A673 (cell line): ENCODE data around the gene SLC25A21. TPM values are rescaled to one million over a fixed set of nuclear protein-coding genes. Genes with fewer than 3 reads are reported as not detected.

Experiments used
- BruUV-seq: library from RNA; stranded (reverse); fragments of 400-500 nt; replicated peaks from 2 replicates; lab custom pipeline; 2021; lab: Mats Ljungman, UMichigan
- CTCF ChIA-PET: fragments of 300-600 bp; sonication (Branson Sonifier 250); formaldehyde crosslinking; loops from one replicate; lab custom pipeline; 2022; ENCODE audit warnings: antibody characterized with exemption; lab: Charles Lee
- POLR2A ChIA-PET: fragments of 300-600 bp; sonication (Branson Sonifier 250); formaldehyde crosslinking; loops from one replicate; lab custom pipeline; 2022; ENCODE audit warnings: antibody characterized with exemption; ENCODE audit not compliant: low non-redundant PET; lab: Charles Lee
- DNase-seq: peaks from one replicate; pipeline ENCODE4 v3.0.0-alpha.2; 2015; ENCODE audit warnings: low spot score
- H3K27ac ChIP-seq: fragments of 200-600 bp; sonication (generic); 2 replicates; pipeline ENCODE4 v1.5.1; 2016; ENCODE audit warnings: mixed run types, low read depth, mild to moderate bottlenecking, mixed read lengths, antibody characterized with exemption, low read length; ENCODE audit not compliant: poor library complexity, severe bottlenecking
- H3K27me3 ChIP-seq: fragments of 200-600 bp; sonication (generic); replicated peaks from 2 replicates; pipeline ENCODE4 v1.6.1; 2017; ENCODE audit warnings: mixed run types, low read depth, mild to moderate bottlenecking, mixed read lengths, antibody characterized with exemption, low read length; ENCODE audit not compliant: insufficient read depth, poor library complexity
- H3K36me3 ChIP-seq: fragments of 200-600 bp; sonication (generic); 2 replicates; pipeline ENCODE4 v1.6.1; 2016; ENCODE audit warnings: mixed run types, mild to moderate bottlenecking, mixed read lengths, antibody characterized with exemption, low read length; ENCODE audit not compliant: insufficient read depth, poor library complexity, severe bottlenecking
- H3K4me1 ChIP-seq: fragments of 200-600 bp; sonication (generic); 2 replicates; pipeline ENCODE4 v1.6.1; 2017; ENCODE audit warnings: mixed run types, mild to moderate bottlenecking, mixed read lengths, antibody characterized with exemption, low read length; ENCODE audit not compliant: insufficient read depth, poor library complexity, severe bottlenecking
- H3K4me3 ChIP-seq: fragments of 200-600 bp; sonication (generic); 2 replicates; pipeline ENCODE4 v1.5.1; 2016; ENCODE audit warnings: low read depth, mixed run types, mild to moderate bottlenecking, mixed read lengths, low read length; ENCODE audit not compliant: poor library complexity, severe bottlenecking
- H3K9me3 ChIP-seq: fragments of 200-600 bp; sonication (generic); 2 replicates; pipeline ENCODE4 v1.6.1; 2016; ENCODE audit warnings: mixed run types, low read depth, mild to moderate bottlenecking, mixed read lengths, antibody characterized with exemption, low read length; ENCODE audit not compliant: poor library complexity, severe bottlenecking
- EZH2 ChIP-seq: fragments of 200-600 bp; sonication (generic); IDR thresholded peaks from 2 replicates; pipeline ENCODE4 v1.6.1; 2017; ENCODE audit warnings: borderline replicate concordance, low read depth, mild to moderate bottlenecking, mixed read lengths, antibody characterized with exemption, low read length; ENCODE audit not compliant: poor library complexity, severe bottlenecking
- intact Hi-C: fragments of 100-400 bp; cut with micrococcal nuclease; formaldehyde crosslinking; loops from one replicate; pipeline ENCODE4 v1.10.0; 2022; ENCODE audit not compliant: unreplicated experiment
- total RNA-seq: library from RNA; stranded (reverse); gene quantifications from 2 replicates; pipeline ENCODE4 v1.2.3, GENCODE V29; 2021
- TF ChIP-seq, protein P1 (sequence below): fragments of 300-800, 200-600 bp; sonication (generic); conservative IDR thresholded peaks from 2 replicates; pipeline ENCODE4 v1.5.1; 2017; ENCODE audit warnings: low read depth, mild to moderate bottlenecking, antibody characterized with exemption, low read length, moderate library complexity, mixed read lengths

The SLC25A21 gene
- total RNA-seq, 1 experiment from 2014 or later = 4.7 TPM

DNA sequence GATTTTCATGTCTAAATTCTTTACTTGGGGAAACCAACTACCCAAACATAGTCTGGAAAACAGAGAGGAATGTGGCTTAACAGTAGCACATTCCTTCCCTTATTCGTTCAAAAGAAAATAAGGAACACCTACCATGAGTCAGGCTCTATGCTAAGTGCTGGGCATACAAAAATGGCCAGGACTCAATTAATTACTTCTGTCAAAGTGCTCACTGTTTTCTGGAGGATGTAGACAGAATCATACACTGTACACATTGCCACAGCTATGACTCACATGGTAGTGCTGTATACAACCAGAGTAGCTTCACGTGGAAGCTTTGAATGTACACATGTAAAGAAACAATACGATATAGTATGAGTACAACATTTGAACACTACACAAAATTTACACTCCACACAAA is 50.1 kb downstream of the SLC25A21 start:
- intact Hi-C loops = no loop called here
- Histone ChIP-seq H3K4me1 (peaks cover 10% of the 10 kb centered on the region), H3K9me3 (no peaks in the 10 kb centered on the region), H3K36me3 (no peaks in the 10 kb centered on the region), H3K27ac (no peak overlapping the region), H3K27me3 (no peaks in the 10 kb centered on the region), H3K4me3 (no peak overlapping the region)
- ChIA-PET POLR2A (no interaction called here), CTCF (no interaction called here)
- BruUV-seq = no TSS peak
- DNase-seq = peak; percentile 6
- TF ChIP-seq, protein P1, sequence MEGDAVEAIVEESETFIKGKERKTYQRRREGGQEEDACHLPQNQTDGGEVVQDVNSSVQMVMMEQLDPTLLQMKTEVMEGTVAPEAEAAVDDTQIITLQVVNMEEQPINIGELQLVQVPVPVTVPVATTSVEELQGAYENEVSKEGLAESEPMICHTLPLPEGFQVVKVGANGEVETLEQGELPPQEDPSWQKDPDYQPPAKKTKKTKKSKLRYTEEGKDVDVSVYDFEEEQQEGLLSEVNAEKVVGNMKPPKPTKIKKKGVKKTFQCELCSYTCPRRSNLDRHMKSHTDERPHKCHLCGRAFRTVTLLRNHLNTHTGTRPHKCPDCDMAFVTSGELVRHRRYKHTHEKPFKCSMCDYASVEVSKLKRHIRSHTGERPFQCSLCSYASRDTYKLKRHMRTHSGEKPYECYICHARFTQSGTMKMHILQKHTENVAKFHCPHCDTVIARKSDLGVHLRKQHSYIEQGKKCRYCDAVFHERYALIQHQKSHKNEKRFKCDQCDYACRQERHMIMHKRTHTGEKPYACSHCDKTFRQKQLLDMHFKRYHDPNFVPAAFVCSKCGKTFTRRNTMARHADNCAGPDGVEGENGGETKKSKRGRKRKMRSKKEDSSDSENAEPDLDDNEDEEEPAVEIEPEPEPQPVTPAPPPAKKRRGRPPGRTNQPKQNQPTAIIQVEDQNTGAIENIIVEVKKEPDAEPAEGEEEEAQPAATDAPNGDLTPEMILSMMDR = no peak
- TF ChIP-seq EZH2 = no peak

DNA sequence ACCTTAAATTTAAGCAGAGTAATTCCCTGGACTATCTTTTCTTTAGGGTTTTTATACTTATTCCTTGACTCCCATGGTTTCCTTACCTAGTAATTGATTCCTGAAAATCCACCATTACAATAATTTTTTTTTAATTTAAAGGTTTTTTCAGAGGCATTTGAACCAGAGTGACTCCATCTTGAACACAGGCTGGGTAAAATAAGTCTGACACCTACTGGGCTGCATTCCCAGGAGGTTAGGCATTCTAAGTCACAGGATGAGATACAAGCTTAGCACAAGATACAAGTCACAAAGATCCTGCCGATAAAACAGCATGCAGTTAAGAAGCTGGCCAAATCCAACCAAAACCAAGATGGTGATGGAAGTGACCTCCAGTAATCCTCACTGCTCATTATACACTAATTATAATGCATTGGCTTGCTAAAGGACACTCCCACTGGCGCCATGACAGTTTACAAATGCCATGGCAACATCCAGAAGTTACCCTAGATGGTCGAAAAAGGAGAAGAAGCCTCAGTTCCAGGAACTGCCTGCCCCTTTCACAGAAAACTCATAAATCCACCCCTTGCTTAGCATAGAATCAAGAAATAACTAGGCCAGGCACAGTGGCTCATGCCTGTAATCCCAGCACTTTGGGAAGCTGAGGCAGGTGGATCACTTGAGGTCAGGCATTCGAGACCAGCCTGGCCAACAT is 53.6 kb downstream of the SLC25A21 start:
- no peak for DNase-seq
- peaks cover 10% of the 10 kb centered on the region for H3K4me1 ChIP-seq
- H3K36me3 ChIP-seq = no peaks in the 10 kb centered on the region
- CTCF ChIA-PET = no interaction called here
- no peak for TF ChIP-seq EZH2
- TF ChIP-seq, protein P1 = no peak
- no TSS peak for BruUV-seq
- H3K4me3 ChIP-seq = no peak overlapping the region
- no peaks in the 10 kb centered on the region for H3K27me3 ChIP-seq
- H3K27ac ChIP-seq = no peak overlapping the region
- H3K9me3 ChIP-seq = no peaks in the 10 kb centered on the region
- intact Hi-C loops = loop anchor here (5.0 kb wide), 3 partner anchors 187 to 472 kb away; no protein-coding TSS in a partner anchor
- POLR2A ChIA-PET = no interaction called here

DNA sequence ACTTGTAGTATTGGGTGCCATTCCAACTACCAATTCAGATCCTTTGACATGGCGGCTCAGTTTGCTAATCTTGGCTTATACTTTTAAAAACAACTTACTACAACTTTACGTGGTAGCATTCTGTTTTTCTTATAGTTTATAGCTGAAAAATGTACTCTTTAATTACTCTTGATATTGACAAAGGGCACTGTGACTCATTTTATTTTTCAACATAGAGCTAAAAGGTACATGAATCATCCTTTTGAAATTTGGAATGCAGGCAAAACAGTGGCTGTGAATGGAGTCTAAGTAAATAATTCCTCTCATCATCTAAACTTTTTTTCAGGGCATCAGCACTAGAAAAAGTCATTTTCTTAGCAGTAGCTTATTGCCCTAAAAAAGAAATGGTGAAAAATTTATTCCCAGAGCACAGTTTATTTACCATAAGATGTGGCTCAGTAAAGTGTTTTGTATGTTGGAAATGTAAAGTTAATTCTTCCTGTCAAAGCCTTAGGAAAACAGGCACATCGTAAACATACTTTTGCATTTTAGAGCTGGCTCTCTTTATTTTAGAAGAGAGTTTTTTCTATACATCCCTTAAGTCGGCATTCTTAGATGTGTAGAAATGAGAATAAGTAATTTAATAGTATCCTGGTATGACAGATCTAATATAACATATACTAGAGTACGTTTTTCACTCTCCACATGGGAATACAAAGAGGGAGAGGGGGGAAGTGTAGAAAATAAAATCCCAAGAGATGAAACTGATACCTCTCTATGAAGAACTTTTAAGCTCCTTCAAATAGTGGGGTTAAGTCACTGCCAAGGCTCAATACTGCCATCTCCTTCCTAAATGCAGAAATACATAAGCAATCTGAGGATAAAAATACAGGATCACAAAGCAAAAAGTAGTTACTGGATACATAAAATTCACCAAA is 55.2 kb downstream of the SLC25A21 start:
- H3K27me3 ChIP-seq = no peaks in the 10 kb centered on the region
- TF ChIP-seq, protein P1 = peak; percentile 74
- TF ChIP-seq EZH2 = no peak
- DNase-seq = peak; percentile 85
- H3K4me3 ChIP-seq = no peak overlapping the region
- POLR2A ChIA-PET = interaction anchor here (0.5 to 0.6 kb wide), 2 partner anchors 135 to 1960 kb away, joined by 4 to 7 read pairs; no protein-coding TSS in a partner anchor
- H3K4me1 ChIP-seq = peaks cover 10% of the 10 kb centered on the region
- intact Hi-C loops = loop anchor here (5.0 kb wide), 3 partner anchors 185 to 470 kb away; no protein-coding TSS in a partner anchor
- BruUV-seq = no TSS peak
- H3K36me3 ChIP-seq = no peaks in the 10 kb centered on the region
- H3K9me3 ChIP-seq = no peaks in the 10 kb centered on the region
- H3K27ac ChIP-seq = no peak overlapping the region
- CTCF ChIA-PET = interaction anchor here (0.5 to 2.0 kb wide), 7 partner anchors 18 to 1047 kb away, joined by 3 to 14 read pairs (median 4); no protein-coding TSS in a partner anchor
